G401.6 (cell line): Measurements from ENCODE around the gene CPTP.

ENCODE experiments used
- FAIRE-seq: peaks from 2 replicates; lab custom pipeline; 2012; peaks lifted over from hg19 to GRCh38; lab: Jason Lieb, UNC

CPTP gene

GRCh38 chr1:1320666-1321448 lies 3.7 kb upstream of the CPTP start:
- FAIRE-seq: no peak

- FAIRE-seq: no peak
Measured at GRCh38 chr1:1321477-1321876, 3.1 kb upstream of the CPTP start.

DNA sequence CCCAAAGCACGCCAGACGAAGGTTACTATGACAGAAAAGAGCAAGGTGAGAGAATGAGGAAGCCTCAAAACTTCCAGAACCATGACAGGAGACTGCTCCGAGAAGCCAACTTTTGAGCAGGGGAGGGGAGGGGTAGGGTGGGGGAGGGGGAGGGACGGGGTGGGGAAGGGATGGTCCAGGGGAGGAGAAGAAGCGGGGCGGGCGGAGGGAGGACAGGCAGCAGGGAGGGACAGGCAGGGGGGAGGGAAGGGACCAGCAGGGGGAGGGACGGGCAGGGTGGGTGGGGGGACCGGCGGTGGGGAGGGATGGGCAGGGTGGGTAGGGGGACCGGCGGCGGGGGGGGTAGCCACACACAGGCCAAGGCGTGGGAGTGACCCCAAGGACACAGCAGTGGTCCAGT lies 2.2 kb upstream of the CPTP start:
- no peak for FAIRE-seq

- FAIRE-seq: no peak
Measured at GRCh38 chr1:1322952-1323351, 1.6 kb upstream of the CPTP start.

- FAIRE-seq: no peak
Measured at GRCh38 chr1:1324084-1324523, 498 bp upstream of the CPTP start.

DNA sequence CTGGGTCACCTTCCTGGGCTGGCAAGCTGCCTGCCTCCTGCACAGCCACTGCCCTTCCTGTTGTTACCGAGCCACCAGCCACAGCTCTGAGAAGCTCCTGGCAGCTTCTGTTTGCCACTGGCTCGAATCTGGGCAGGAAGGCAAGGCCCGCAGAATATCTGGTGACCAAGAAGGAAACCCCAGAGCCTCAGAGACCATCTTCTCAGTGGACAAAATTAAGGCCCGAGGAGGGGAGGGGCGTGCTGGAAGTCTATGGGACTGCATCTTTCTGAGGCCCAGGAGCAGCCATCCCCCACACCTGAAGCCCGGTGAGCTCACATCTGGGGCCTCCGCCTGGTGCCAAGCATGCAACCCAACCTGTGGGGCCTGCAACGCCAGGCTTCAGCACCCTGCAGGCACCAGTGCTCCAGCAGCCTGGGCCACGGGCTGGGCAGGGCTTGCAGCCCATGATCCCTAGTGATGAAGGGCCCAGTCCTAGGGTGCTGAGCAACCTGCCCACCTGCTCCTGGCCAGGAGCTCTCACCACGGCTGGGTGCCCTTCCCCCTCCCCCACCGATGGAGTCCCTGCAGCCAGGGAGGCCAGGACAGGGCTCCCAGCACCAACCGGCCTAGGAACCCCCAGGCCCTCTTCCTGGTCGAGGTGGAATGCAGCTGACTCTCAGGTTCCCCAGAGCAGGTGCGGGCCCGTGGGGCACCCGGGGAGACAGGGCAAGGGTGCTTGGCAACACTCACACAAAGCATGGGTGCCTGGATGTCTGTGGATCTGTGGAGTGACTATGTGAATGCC lies 879 bp downstream of the CPTP start:
- FAIRE-seq: no peak

- no peak for FAIRE-seq
Measured at GRCh38 chr1:1326075-1326605, 1.5 kb downstream of the CPTP start.

DNA sequence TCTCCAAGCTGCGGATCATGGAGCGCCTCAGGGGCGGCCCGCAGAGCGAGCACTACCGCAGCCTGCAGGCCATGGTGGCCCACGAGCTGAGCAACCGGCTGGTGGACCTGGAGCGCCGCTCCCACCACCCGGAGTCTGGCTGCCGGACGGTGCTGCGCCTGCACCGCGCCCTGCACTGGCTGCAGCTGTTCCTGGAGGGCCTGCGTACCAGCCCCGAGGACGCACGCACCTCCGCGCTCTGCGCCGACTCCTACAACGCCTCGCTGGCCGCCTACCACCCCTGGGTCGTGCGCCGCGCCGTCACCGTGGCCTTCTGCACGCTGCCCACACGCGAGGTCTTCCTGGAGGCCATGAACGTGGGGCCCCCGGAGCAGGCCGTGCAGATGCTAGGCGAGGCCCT lies 2.7 kb downstream of the CPTP start:
- no peak for FAIRE-seq

DNA sequence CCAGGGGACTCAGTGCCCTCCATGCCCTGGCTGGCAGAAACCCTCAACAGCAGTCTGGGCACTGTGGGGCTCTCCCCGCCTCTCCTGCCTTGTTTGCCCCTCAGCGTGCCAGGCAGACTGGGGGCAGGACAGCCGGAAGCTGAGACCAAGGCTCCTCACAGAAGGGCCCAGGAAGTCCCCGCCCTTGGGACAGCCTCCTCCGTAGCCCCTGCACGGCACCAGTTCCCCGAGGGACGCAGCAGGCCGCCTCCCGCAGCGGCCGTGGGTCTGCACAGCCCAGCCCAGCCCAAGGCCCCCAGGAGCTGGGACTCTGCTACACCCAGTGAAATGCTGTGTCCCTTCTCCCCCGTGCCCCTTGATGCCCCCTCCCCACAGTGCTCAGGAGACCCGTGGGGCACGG lies 3.7 kb downstream of the CPTP start:
- no peak for FAIRE-seq

- FAIRE-seq: no peak
Measured at GRCh38 chr1:1329304-1330210, 5.0 kb downstream of the CPTP start.

- FAIRE-seq: no peak
Measured at GRCh38 chr1:1330366-1331067, 5.9 kb downstream of the CPTP start.

GRCh38 chr1:1331068-1331965 lies 6.7 kb downstream of the CPTP start, which contains the start of gene TAS1R3:
Gene TAS1R3 (plus strand): TSS chr1:1331280. CDS start chr1:1331346, 66 bp downstream.
- no peak for FAIRE-seq

DNA sequence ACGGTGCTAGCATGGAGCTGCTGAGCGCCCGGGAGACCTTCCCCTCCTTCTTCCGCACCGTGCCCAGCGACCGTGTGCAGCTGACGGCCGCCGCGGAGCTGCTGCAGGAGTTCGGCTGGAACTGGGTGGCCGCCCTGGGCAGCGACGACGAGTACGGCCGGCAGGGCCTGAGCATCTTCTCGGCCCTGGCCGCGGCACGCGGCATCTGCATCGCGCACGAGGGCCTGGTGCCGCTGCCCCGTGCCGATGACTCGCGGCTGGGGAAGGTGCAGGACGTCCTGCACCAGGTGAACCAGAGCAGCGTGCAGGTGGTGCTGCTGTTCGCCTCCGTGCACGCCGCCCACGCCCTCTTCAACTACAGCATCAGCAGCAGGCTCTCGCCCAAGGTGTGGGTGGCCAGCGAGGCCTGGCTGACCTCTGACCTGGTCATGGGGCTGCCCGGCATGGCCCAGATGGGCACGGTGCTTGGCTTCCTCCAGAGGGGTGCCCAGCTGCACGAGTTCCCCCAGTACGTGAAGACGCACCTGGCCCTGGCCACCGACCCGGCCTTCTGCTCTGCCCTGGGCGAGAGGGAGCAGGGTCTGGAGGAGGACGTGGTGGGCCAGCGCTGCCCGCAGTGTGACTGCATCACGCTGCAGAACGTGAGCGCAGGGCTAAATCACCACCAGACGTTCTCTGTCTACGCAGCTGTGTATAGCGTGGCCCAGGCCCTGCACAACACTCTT lies 7.6 kb downstream of the CPTP start:
- no peak for FAIRE-seq

DNA sequence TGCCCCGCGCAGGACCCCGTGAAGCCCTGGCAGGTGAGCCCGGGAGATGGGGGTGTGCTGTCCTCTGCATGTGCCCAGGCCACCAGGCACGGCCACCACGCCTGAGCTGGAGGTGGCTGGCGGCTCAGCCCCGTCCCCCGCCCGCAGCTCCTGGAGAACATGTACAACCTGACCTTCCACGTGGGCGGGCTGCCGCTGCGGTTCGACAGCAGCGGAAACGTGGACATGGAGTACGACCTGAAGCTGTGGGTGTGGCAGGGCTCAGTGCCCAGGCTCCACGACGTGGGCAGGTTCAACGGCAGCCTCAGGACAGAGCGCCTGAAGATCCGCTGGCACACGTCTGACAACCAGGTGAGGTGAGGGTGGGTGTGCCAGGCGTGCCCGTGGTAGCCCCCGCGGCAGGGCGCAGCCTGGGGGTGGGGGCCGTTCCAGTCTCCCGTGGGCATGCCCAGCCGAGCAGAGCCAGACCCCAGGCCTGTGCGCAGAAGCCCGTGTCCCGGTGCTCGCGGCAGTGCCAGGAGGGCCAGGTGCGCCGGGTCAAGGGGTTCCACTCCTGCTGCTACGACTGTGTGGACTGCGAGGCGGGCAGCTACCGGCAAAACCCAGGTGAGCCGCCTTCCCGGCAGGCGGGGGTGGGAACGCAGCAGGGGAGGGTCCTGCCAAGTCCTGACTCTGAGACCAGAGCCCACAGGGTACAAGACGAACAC lies 8.3 kb downstream of the CPTP start:
- no peak for FAIRE-seq

- no peak for FAIRE-seq
Measured at GRCh38 chr1:1333551-1334241, 9.1 kb downstream of the CPTP start.

- FAIRE-seq: no peak
Measured at GRCh38 chr1:1334835-1335234, 10.2 kb downstream of the CPTP start.

GRCh38 chr1:1335283-1335682 lies 10.7 kb downstream of the CPTP start:
- no peak for FAIRE-seq

- FAIRE-seq: no peak
Measured at GRCh38 chr1:1335792-1336248, 11.2 kb downstream of the CPTP start.
